Uterus (tissue), 2 donors: ENCODE data around the gene RCAN2.

ENCODE experiments used
- POLR2A ChIP-seq, 2 donors: fragments of 450-650 bp; IDR thresholded peaks; one replicate each; pipeline ENCODE4 v1.6.1; 2016; ENCODE audit warnings: antibody characterized with exemption in 2 of 2, mild to moderate bottlenecking in 1 of 2, moderate library complexity in 1 of 2
- TF ChIP-seq, protein P1 (sequence below), 4 experiments: fragments of 200-600 bp in 2 of 4; fragments of 450-650 bp in 2 of 4; sonication (generic) in 2 of 4; IDR thresholded peaks; one replicate each; pipeline ENCODE4 v1.5.1; 2016 to 2019; ENCODE audit warnings: antibody characterized with exemption in 4 of 4, mild to moderate bottlenecking in 2 of 4, moderate library complexity in 1 of 4

DNA sequence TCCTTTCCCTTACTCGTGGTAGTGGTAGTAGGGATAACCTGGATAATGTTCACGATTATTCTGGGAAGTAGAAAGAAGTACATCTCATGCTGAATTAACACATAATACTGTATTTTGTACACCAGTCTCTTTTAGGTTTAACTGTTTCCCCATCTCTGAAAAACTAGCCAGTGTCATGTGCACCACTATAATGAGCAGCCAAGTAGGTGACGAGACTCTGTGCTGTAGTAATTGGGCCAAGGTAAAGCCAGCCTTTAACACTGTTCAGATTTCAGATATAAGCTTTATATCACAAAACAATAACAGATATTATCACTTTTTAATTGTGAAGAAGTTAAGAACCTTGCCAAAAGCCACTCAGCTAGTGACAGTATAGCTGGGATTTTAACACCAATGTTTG, 219.5 kb downstream of the RCAN2 start:
- TF ChIP-seq, protein P1, sequence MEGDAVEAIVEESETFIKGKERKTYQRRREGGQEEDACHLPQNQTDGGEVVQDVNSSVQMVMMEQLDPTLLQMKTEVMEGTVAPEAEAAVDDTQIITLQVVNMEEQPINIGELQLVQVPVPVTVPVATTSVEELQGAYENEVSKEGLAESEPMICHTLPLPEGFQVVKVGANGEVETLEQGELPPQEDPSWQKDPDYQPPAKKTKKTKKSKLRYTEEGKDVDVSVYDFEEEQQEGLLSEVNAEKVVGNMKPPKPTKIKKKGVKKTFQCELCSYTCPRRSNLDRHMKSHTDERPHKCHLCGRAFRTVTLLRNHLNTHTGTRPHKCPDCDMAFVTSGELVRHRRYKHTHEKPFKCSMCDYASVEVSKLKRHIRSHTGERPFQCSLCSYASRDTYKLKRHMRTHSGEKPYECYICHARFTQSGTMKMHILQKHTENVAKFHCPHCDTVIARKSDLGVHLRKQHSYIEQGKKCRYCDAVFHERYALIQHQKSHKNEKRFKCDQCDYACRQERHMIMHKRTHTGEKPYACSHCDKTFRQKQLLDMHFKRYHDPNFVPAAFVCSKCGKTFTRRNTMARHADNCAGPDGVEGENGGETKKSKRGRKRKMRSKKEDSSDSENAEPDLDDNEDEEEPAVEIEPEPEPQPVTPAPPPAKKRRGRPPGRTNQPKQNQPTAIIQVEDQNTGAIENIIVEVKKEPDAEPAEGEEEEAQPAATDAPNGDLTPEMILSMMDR (IDR thresholded peaks at IDR 0.05): no peak
- TF ChIP-seq POLR2A (IDR thresholded peaks at IDR 0.05): no peak
